K562 (cell line): ENCODE data around the gene UTP14C. TPM values are rescaled to one million over a fixed set of nuclear protein-coding genes. Genes with fewer than 3 reads are reported as not detected.

Source experiments
- ARHGAP35 ChIP-seq: fragments of 450-650 bp; IDR thresholded peaks from 2 replicates; pipeline ENCODE4 v1.6.1; 2018; ENCODE audit not compliant: partially characterized antibody
- CBFA2T3 ChIP-seq: fragments of 450-650 bp; IDR thresholded peaks from 2 replicates; pipeline ENCODE4 v1.6.1; 2017
- GTF2E2 ChIP-seq: fragments of 200-800 bp; sonication (Bioruptor generic); IDR thresholded peaks from 2 replicates; pipeline ENCODE4 v1.6.1; 2016; ENCODE audit warnings: missing genetic modification characterization, missing compliant biosample characterization
- ILK ChIP-seq: fragments of 450-650 bp; IDR thresholded peaks from 2 replicates; pipeline ENCODE4 v1.6.1; 2016; ENCODE audit warnings: missing genetic modification characterization, low read depth, mild to moderate bottlenecking, missing compliant biosample characterization, moderate library complexity, borderline replicate concordance
- MCM5 ChIP-seq: fragments of 450-650 bp; IDR thresholded peaks from 2 replicates; pipeline ENCODE4 v1.6.1; 2016; ENCODE audit warnings: low read depth
- SMARCA5 ChIP-seq: fragments of 450-650 bp; IDR thresholded peaks from 2 replicates; pipeline ENCODE4 v1.6.1; 2016
- SMC3 ChIP-seq: conservative IDR thresholded peaks from 2 replicates; pipeline ENCODE4 v1.6.1; 2011; ENCODE audit warnings: low read depth, low read length, improper control_type of control experiment; ENCODE audit not compliant: insufficient read depth
- SRSF9 ChIP-seq: fragments of 200-400 bp; formaldehyde crosslinking; IDR thresholded peaks from 2 replicates; pipeline ENCODE4 v1.6.1; 2017; ENCODE audit warnings: low read depth, low read length, borderline replicate concordance
- ZNF780A ChIP-seq: fragments of 250-450 bp; sonication (Bioruptor Pico); IDR thresholded peaks from 2 replicates; pipeline ENCODE4 v1.5.0; 2021; ENCODE audit warnings: mild to moderate bottlenecking
- polyA plus RNA-seq, 8 experiments: library from polyadenylated mRNA; depleted of rRNA in 4 of 8; stranded (reverse) in 5 of 8; unstranded in 3 of 8; fragments of >200 nt; fragmentation: Nextera tagmentation in 2 of 8; fragmentation: Illumina TruSeq in 1 of 8; extraction: Ambion mirVana in 2 of 8; extraction: Trizol in 1 of 8; gene quantifications; 2 replicates each; pipeline versions ENCODE4 v1.2.1 to v1.2.3, GENCODE V29; 2011 to 2014; ENCODE audit warnings: inconsistent platforms in 1 of 8, missing spikeins in 1 of 8
- total RNA-seq, 7 experiments: library from RNA; depleted of rRNA in 6 of 7; stranded (reverse); fragments of >200 nt in 6 of 7; fragmentation: Illumina TruSeq in 2 of 7; extraction: Trizol in 2 of 7; gene quantifications; 2 replicates each; pipeline versions ENCODE4 v1.2.1 to v1.2.3, GENCODE V29; 2011 to 2021; ENCODE audit warnings: low replicate concordance in 1 of 7
- TF ChIP-seq, protein P1 (sequence below): fragments of 450-650 bp; formaldehyde crosslinking; IDR thresholded peaks from 2 replicates; pipeline ENCODE4 v1.4.0; 2020; ENCODE audit warnings: mild to moderate bottlenecking, moderate library complexity
- TF ChIP-seq, protein P2 (sequence below): IDR thresholded peaks from 3 replicates; pipeline ENCODE4 v1.6.1; 2011; ENCODE audit warnings: borderline replicate concordance, mild to moderate bottlenecking, moderate library complexity; ENCODE audit not compliant: insufficient read length; ENCODE audit errors: extremely low read depth

Gene UTP14C
- total and polyA plus RNA-seq, 9 of the 15 experiments (the other 6 are each of a cell fraction or from before 2014, with no cell fraction given), result 3.4 to 10.3 (median 6.0) TPM

DNA sequence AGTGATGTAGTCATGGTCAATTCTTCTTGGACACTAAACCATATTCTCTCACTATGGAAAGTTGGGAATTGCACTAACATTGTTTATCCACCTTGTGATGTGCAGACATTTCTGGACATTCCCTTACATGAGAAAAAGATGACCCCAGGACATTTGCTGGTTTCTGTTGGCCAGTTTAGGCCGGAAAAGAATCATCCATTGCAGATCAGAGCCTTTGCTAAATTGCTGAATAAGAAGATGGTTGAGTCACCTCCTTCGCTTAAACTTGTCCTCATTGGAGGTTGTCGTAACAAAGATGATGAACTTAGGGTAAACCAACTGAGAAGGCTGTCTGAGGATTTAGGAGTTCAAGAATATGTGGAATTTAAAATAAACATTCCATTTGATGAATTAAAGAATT lies at the start of gene UTP14C (continued):
- TF ChIP-seq ILK (tag) (no peak), ZNF780A (CRISPR knock-in tag) (no peak), SMARCA5 (no peak), CBFA2T3 (no peak), SMC3 (no peak), MCM5 (no peak), ARHGAP35 (no peak), SRSF9 (no peak), GTF2E2 (tag) (no peak)
- TF ChIP-seq, protein P1, sequence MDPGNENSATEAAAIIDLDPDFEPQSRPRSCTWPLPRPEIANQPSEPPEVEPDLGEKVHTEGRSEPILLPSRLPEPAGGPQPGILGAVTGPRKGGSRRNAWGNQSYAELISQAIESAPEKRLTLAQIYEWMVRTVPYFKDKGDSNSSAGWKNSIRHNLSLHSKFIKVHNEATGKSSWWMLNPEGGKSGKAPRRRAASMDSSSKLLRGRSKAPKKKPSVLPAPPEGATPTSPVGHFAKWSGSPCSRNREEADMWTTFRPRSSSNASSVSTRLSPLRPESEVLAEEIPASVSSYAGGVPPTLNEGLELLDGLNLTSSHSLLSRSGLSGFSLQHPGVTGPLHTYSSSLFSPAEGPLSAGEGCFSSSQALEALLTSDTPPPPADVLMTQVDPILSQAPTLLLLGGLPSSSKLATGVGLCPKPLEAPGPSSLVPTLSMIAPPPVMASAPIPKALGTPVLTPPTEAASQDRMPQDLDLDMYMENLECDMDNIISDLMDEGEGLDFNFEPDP (CRISPR knock-in tag), result no peak
- TF ChIP-seq, protein P2, sequence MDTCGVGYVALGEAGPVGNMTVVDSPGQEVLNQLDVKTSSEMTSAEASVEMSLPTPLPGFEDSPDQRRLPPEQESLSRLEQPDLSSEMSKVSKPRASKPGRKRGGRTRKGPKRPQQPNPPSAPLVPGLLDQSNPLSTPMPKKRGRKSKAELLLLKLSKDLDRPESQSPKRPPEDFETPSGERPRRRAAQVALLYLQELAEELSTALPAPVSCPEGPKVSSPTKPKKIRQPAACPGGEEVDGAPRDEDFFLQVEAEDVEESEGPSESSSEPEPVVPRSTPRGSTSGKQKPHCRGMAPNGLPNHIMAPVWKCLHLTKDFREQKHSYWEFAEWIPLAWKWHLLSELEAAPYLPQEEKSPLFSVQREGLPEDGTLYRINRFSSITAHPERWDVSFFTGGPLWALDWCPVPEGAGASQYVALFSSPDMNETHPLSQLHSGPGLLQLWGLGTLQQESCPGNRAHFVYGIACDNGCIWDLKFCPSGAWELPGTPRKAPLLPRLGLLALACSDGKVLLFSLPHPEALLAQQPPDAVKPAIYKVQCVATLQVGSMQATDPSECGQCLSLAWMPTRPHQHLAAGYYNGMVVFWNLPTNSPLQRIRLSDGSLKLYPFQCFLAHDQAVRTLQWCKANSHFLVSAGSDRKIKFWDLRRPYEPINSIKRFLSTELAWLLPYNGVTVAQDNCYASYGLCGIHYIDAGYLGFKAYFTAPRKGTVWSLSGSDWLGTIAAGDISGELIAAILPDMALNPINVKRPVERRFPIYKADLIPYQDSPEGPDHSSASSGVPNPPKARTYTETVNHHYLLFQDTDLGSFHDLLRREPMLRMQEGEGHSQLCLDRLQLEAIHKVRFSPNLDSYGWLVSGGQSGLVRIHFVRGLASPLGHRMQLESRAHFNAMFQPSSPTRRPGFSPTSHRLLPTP, result no peak
- TF ChIP-seq, all 486 proteins: peak for 0
